Stimulated activated CD4-positive, alpha-beta T cell treated with anti-CD3 and anti-CD28 coated beads, Interleukin-15, amount 100 ng/mL, for 1 hour (primary cell): ENCODE measurements around the gene HSPB1.
"Not testable (repeated sequence)": the region's sequence is repeated elsewhere in the genome, so short reads cannot be mapped to it uniquely, and the experiment has no call there.

Source experiments
- DNase-seq, 2 donors: peaks; one replicate each; pipeline ENCODE4 v3.0.0-alpha.2; 2020; ENCODE audit warnings: low read depth in 1 of 2, low spot score in 1 of 2

HSPB1 gene

GRCh38 chr7:76330261-76330660 lies 27.8 kb downstream of the HSPB1 start:
- DNase-seq, result no peak

GRCh38 chr7:76330673-76331072 lies 28.2 kb downstream of the HSPB1 start:
- DNase-seq, result no peak

DNA sequence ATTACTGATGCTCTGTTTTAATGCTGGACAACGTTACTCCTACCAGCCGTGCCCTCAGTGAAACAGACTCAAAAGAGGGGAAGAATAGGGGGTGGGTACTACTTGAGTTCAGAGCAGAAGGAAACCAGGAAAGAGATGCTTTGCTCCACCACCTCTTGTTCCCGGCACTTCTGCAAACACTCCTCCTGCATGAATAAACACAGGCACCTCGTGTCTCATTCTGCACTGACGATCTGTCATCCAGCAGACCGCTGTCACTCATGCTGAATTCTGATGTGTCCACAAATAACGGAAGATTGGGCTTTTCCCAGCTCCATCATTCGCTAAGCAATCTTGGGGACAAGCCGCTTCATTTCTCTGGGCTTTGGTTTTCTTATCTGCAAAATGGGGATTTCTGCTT lies 29.6 kb downstream of the HSPB1 start:
- no peak for DNase-seq

DNA sequence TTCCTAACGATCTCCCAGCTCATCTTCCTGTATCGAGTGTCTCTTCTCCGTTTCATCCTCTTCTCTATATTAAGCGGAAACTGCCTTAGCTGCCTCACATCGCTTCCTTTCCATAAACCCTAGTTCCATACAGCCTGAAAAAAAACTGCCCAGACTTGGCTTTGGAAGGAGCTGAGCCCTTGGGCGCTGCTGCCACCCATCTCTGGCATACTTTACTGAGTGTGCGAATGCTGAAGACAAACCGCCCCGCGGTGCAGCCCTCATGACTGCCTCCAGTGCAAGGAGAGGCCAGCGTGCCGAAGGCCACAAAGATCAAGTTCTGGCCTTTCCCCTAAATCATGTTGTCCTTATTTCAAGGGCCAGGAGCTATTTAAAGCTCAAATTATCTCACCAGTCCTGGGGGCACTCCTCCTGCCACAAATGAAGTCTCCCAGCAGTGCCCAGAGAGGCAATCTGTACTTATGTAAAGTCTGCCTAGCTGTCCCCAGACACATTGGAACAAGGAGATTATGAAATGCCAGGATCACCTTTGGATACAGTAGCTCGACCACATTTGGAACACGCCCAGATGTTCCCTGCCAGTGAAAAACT lies 31.1 kb downstream of the HSPB1 start:
- no peak for DNase-seq

- DNase-seq, result no peak
Measured at GRCh38 chr7:76334320-76334967, 32.0 kb downstream of the HSPB1 start.

DNA sequence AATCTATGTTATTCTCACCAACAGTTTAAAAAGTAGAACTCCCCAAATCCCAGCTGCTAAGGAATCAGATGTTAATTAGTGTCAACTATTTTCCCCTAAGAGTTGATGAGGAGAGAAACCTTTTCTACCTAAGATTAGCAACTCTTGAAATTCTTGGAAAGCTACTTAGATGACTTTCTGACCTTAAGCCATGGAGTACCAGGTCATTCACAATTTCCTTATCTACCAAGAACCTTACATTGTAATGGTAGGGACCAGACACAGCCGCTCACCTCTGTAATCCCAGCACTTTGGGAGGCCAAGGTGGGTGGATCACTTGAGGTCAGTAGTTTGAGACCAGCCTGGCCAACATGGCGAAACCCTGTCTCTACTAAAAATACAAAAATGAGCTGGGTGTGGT lies 32.9 kb downstream of the HSPB1 start:
- DNase-seq, result not testable (repeated sequence)

DNA sequence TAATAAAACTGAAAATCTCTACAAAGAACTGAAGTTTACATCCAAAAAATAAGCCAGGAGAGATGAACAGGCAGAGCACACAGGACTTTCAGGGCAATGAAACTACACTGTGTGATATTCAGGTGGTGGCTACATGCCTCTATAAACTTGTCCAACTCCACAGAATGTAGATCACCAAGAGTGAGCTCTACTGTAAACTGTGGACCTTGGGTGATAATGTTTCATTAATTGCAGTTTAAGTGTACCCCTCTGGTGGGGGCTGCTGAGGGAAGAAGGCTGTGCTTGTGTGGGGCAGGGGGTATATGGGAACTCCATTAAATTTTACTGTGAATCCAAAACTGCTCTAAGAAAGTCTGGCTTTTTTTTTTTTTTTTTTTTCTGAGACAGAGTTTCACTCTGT lies 33.6 kb downstream of the HSPB1 start:
- DNase-seq, result no peak

- DNase-seq, result no peak
Measured at GRCh38 chr7:76337147-76337546, 34.7 kb downstream of the HSPB1 start.

DNA sequence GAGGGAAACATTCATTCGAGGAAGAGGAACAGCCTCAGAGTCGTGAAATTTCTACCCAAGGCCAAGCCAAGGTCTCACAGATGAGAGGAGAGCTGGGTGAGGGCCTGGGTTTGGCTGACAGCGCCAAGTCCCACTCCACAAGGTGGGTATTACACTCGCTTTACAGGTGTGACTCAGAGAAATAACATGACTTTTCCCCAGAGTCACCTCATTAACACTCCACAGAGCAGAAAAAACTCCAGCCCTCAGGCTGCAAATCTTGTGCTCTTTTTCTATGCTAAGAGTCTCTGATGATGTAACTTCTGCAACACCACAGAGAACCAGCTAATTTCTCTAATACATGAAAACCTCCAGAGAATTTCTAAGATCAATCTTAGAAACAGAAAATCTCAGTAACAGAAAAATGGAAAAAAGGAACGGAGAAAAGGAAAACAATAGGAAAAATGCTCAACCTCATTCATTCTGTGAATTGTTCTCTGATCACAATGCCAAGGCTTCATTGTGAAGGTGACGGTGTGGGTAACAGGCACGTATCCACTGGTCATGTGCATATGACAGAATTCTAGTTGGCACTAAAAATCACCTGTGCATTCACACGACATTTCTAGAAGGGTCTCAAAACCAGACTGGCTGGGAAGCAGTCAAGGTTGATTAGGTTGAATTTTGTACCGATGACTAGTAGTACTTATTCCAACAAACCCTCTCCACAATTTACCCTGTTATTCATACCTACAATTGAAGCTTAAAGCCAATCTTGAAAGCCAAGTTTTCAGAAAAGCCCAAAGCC lies 36.0 kb downstream of the HSPB1 start:
- no peak for DNase-seq

DNA sequence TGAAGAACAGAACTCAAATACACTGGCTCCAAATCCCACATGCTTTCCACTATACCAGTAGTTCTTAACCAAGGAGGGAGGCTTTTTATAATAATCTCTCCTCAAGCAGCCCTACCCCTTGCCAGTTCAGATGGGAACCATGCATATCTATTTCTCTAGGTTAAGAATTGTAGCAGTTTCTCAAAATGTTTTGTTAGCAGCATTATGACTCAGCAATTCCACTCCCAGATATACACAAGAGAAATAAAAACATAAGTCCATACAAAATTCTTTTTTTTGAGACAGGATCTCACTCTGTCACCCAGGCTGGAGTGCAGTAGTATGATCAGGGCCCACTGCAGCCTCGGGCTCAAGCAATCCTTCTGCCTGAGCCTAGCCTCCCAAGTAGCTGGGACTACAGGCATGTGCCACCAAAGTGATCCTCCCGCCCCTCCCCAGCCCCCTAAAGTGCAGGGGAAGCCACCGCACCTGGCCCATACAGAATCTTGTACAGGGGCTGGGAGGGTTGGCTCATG lies 38.2 kb downstream of the HSPB1 start:
- no peak for DNase-seq

DNA sequence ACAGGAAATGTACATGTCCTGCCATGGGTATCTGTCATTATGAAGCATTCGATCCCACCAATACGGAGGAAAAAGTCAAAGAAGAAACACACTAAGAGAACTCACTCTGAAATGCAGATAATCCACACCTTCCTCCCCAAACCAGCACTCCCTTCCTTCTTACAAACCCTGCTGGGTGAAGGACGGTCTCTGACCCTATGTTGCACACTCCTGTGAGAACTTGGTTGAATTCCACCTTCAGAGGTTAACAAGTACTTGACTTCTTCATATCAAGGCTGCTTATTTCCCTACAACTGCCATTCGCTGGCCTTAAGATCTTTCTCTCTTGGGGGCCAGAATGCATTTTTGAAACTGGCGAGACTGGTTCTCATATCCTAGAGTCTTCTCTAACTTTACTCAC lies 39.7 kb downstream of the HSPB1 start:
- no peak for DNase-seq

GRCh38 chr7:76343294-76343930 lies 40.9 kb downstream of the HSPB1 start:
- no peak for DNase-seq

DNA sequence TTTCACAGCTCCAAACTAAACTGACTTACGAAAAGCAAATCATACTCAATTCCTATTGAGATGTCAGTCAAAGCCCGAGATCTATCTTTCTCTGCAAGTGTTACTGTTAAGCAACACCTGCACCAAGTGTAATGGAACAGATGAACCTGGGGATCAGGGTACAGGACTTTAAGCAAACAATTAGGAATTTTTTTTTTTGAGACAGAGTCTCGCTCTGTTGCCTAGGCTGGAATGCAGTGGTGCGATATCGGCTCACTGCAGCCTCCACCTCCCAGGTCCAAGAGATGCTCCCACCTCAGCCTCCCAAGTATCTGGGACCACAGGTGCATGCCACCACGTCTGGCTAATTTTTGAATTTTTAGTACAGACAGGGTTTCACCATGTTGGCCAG lies 41.5 kb downstream of the HSPB1 start:
- DNase-seq, result no peak

DNA sequence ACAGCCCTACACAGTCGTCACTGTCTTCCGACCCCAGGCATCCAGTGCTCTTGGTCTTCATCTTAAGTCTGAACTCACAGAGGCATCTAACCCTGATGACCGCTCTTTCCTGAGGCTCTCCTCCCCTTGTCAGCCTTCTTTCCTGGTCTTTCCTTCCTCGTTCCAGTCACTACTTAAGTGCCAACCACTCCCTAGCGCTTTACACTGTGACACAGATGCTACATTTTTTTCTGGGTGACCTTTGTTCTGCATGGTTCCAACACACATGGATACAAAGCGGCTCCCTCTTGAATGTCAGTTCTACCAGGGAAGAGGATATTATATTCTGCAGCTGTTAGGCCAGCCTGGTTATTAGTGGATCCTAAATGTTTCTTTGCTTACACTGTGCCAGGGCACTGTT lies 43.6 kb downstream of the HSPB1 start:
- no peak for DNase-seq

DNA sequence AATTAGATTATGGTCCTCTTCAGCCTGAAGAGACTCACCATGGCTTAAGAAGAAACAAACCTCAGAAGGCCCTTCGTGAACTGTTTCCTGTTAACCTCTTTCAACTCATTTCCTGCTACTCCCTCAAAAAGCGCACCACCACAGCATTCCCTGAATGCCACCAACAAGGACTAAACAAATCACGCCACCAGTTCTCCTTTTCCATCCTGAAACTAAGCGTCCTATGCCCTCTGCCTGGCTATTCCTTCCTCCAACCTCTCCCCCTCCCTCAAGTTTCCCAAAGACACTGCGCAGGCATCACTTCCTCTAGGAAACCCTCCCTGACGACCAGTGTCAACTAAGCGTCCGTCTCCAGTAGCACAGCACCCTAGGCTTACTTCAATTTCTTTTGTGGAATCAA lies 44.3 kb downstream of the HSPB1 start:
- DNase-seq, result no peak

GRCh38 chr7:76347710-76348109 lies 45.2 kb downstream of the HSPB1 start:
- no peak for DNase-seq

- DNase-seq, result no peak
Measured at GRCh38 chr7:76349313-76349885, 46.9 kb downstream of the HSPB1 start.

- no peak for DNase-seq
Measured at GRCh38 chr7:76351372-76351771, 48.9 kb downstream of the HSPB1 start.

DNA sequence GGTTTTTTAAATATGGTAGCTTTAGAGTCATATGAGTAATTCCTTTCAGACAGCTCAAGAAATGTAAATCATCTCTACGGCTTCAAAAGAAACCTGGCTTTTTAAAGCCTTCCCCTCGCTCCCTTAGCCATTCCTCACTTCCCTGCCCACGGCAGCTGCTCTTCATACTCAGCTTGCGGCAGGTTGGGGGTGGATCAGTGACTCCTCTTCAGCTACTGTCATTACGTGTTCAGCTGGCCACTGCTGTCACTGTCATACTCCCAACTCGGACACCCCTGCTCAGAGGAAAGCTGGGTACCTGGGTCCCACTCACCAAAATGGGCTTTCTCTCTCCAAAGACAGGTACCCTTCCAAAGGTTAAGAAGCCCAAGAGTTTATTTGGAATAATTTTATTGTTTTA lies 49.7 kb downstream of the HSPB1 start:
- no peak for DNase-seq

DNA sequence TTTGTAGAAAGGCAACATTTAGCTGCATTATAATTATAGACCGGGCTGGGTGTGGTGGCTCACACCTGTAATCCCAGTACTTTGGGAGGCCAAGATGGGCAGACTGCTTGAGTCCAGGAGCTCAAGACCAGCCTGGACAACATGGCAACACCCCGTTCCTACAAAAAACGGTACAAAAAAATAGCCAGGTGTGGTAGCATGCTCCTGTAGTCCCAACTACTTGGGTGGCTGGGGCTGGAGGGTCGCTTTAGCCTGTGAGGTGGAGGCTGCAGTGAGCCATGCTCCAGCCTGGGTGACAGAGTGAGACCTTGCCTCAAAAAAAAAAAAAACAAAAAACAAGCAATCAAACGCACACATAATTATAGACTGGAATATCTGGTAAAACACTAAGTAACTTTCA lies 51.3 kb downstream of the HSPB1 start:
- no peak for DNase-seq
